OCI-LY1 (cell line): ENCODE data around the gene TM9SF4.

Source experiments
- CTCF ChIP-seq: fragments of 200-600 bp; sonication (generic), shearing (Covaris generic); IDR thresholded peaks from 2 replicates; pipeline ENCODE4 v1.5.1; 2017; ENCODE audit warnings: mild to moderate bottlenecking, antibody characterized with exemption, low read length, moderate library complexity, mixed read lengths
- EZH2 ChIP-seq: fragments of 200-600 bp; sonication (generic), shearing (Covaris generic); IDR thresholded peaks from 2 replicates; pipeline ENCODE4 v1.8.0; 2017; ENCODE audit warnings: borderline replicate concordance, mixed run types, mild to moderate bottlenecking, antibody characterized with exemption, low read length, moderate library complexity, mixed read lengths

GRCh38 chr20:32205110-32205842 lies 95.8 kb downstream of the TM9SF4 start:
- TF ChIP-seq CTCF = no peak
- TF ChIP-seq EZH2 = no peak
